Measurements from ENCODE around the gene LNPK.
"Not testable (repeated sequence)": the region's sequence is repeated elsewhere in the genome, so short reads cannot be mapped to it uniquely, and the experiment has no call there.

LNPK gene

DNA sequence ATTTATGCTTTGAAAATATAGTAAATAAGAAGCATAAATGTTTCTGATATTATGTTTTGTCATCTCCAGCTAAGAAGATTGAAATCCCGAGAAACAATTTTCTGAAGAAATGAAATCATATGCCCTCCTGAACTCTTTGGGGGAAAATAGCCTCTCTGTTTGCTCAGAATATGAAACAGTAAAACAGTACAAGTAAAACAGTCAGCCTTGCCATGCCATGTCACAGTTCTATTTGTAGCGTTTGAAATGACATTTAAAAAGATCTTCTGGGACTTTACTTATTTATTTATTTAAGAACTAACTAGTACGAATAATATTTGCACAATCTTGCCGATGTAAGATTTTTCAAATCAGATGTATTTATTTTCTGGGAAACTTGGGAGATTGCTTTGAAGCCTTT is 98.0 kb downstream of the LNPK start:
- TF ChIP-seq CTCF (IDR thresholded peaks at IDR 0.05; ENCODE audit: insufficient read depth, low read length, missing control alignments), result no peak
- ChIA-PET POLR2A (no interaction called here), CTCF (interaction anchor here (2.1 kb wide), 1 partner anchor 14 kb away, joined by 6 read pairs; no protein-coding TSS in a partner anchor)
- H3K4me3 ChIP-seq (ENCODE audit: low read depth, low read length), result no peak overlapping the region
- no peak for DNase-seq (ENCODE audit: low read depth, low spot score)

- POLR2A ChIA-PET, result no interaction called here
- TF ChIP-seq CTCF (IDR thresholded peaks at IDR 0.05; ENCODE audit: insufficient read depth, low read length, missing control alignments), result no peak
- H3K4me3 ChIP-seq (ENCODE audit: low read depth, low read length), result no peak overlapping the region
- CTCF ChIA-PET, result interaction anchor here (2.1 kb wide), 1 partner anchor 14 kb away, joined by 6 read pairs; no protein-coding TSS in a partner anchor
- DNase-seq (ENCODE audit: low read depth, low spot score), result no peak
These were observed 98.6 kb downstream of the LNPK start for GRCh38 chr2:175903384-175903936.

GRCh38 chr2:175895957-175896356 is 106.1 kb downstream of the LNPK start:
- H3K4me3 ChIP-seq (ENCODE audit: low read depth, low read length); POLR2A ChIA-PET; DNase-seq (ENCODE audit: low read depth, low spot score); CTCF ChIA-PET: not testable (repeated sequence)

- TF ChIP-seq CTCF (IDR thresholded peaks at IDR 0.05; ENCODE audit: insufficient read depth, low read length, missing control alignments), result no peak
- DNase-seq (ENCODE audit: low read depth, low spot score), result no peak
- ChIA-PET POLR2A (no interaction called here), CTCF (no interaction called here)
- no peak overlapping the region for H3K4me3 ChIP-seq (ENCODE audit: low read depth, low read length)
These were observed 110.0 kb downstream of the LNPK start for GRCh38 chr2:175892046-175892445.

DNA sequence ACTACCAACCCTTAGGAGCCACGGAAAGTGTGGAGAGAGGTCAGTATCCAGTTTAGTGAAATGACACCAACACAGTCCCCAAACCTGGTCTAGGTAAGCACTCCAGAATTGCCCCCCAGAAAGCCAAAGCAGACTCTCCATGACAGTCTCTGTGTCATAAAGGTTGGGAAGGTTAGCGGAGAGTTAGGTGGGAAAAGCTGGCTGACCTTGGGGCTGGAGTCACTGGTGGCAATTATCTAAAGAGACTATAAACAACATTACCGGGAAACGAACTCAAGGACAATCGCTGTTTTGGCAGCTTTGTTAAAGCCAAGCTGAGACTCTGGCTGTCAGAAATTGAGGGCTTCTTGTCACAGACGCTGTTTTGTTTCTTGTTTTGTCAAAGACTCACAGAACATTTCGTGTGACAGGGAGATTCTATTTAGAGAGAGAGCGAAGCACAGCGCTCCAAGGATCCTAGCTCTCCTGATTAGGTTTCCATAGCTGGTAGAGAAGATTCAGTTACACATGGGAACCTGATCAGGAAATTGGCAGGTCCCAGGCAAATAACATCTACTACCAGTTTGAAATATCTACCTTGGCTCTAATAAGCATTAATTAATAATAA is 111.3 kb downstream of the LNPK start:
- no peak for DNase-seq (ENCODE audit: low read depth, low spot score)
- ChIA-PET POLR2A (no interaction called here), CTCF (no interaction called here)
- H3K4me3 ChIP-seq (ENCODE audit: low read depth, low read length), result no peak overlapping the region
- no peak for TF ChIP-seq CTCF (IDR thresholded peaks at IDR 0.05; ENCODE audit: insufficient read depth, low read length, missing control alignments)

DNA sequence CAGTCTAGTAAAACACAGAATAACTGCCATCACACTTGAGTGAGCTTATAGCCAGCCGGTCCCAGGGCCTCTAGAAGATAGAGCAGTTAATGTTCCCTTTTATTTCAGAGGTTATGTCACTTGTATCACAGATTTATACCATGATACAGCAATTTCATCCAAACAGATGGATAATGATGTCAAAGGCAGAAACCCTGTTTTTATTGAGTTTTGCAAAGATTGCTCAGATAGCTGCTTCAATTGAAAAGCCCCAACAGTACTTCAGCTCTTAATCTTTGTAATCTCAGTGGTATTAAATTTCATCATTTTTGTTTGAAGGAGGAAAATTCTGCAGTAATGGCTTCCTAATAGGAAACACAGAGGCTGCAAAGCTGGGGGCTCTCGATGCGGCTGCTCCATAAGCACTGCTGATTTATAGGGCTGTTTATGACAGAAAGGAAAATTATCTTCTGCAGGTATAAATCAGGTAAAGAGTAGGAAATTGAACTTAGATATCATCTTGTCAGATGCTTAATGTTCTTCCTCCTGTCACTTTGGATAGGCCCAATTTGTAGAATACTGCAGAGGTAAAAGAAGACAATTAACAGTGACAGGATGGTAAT is 112.3 kb downstream of the LNPK start:
- H3K4me3 ChIP-seq (ENCODE audit: low read depth, low read length), result no peak overlapping the region
- no peak for TF ChIP-seq CTCF (IDR thresholded peaks at IDR 0.05; ENCODE audit: insufficient read depth, low read length, missing control alignments)
- no peak for DNase-seq (ENCODE audit: low read depth, low spot score)
- POLR2A ChIA-PET, result interaction anchor here (0.6 kb wide), 1 partner anchor 721 kb away, joined by 3 read pairs; no protein-coding TSS in a partner anchor
- CTCF ChIA-PET, result interaction anchor here (1.2 to 1.3 kb wide), 2 partner anchors 12 to 15 kb away, joined by 4 to 6 read pairs; no protein-coding TSS in a partner anchor
